Inferior parietal cortex (tissue), 1 donor: ENCODE data around the gene FKBP8.
"Not testable (repeated sequence)": the region's sequence is repeated elsewhere in the genome, so short reads cannot be mapped to it uniquely, and the experiment has no call there.

Experiments
- DNase-seq: peaks from one replicate; pipeline ENCODE4 v3.0.0-alpha.2; 2016; ENCODE audit errors: extremely low spot score

FKBP8 gene

DNA sequence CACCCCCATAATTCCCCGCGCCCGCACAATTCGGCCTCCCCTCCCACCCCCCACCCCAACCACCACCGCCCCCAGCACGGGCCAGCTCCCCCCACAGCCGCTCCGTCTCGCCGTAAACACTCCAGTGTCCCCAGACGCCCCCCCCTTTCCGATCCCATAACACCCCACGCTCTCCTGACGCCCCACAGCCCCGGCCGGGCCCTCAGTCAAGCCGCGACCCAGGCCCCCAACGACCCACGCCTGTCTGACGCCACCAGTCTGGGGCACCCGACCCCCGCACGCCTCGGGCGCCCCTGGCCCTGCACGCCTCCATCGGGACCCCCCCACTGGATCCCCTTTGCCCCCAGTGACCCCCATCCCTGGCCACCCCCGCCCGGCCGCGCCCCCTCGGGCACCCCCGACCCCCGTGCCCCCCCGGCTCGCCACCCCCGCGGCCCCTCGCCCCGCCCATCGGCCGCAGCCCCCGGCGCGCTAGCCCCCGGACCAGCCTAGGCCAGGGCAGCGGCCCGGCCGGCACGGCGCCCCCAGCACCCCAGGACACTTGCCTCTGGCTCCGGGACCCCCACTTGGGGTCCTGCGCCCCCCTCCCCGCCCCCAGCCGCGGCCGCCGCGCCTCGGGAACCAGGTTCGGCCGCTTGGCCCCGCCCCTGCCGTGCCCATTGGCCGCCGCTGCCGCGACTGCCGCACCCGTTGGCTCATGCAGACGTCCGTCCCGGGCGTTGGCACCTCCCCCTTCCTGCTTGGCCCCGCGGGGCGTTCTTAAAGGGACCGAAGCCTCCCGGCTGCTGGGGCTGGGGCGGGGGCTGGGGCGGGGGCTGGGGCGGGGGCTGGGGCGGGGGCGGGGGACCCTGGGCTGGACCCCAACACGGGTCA, at the start of gene FKBP8:
FKBP8 (minus strand) TSS at position 633 of the 873 bp plus-strand sequence. CDS start 1,603 bp downstream, outside the sequence.
- DNase-seq: peak; percentile 88

DNA sequence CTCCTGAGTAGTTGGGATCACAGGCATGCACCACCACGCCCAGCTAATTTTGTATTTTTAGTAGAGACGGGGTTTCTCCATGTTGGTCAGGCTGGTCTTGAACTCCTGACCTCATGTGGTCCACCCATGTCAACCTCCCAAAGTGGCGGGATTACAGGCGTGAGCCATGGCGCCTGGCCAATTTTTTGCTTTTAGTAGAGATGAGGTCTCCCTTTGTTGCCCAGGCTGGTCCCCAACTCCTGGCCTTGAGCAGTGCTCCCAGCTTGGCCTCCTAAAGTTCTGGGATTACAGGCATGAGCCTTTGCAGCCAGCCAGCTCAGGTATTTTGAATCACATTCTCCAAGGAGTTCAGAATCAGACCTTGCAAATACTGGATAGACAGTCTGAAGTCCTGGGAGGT, 49.4 kb upstream of the FKBP8 start:
- not testable (repeated sequence) for DNase-seq

DNA sequence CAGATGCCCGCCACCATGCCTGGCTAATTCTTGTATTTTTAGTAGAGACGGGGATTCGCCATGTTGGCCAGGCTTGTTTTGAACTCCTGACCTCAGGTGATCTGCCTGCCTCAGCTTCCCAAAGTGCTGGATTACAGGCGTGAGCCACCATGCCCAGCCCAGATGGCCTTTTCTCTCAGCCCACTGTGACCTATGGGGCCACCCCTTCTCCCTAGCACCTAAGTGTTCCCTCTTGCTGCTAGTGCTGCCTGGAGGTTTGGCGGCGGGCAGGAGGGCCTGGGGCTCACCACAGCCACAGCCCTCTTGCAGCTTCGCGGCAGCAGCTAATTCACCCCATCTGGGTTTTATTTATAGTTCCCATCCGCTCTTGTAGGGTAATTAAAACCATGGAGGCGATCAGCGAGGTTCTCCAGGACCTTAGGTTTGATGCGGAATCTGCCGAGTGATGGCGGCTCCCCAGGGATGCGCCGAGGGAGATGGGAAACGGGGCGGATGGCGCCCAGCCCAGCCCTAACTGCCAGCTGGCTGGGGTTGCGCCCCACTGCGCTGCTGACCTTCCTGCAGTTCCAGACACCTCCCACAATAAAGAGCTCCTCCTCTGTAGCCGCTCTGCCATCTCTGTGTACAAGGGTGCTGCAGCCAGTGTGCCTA, 48.5 kb upstream of the FKBP8 start:
- no peak for DNase-seq

DNA sequence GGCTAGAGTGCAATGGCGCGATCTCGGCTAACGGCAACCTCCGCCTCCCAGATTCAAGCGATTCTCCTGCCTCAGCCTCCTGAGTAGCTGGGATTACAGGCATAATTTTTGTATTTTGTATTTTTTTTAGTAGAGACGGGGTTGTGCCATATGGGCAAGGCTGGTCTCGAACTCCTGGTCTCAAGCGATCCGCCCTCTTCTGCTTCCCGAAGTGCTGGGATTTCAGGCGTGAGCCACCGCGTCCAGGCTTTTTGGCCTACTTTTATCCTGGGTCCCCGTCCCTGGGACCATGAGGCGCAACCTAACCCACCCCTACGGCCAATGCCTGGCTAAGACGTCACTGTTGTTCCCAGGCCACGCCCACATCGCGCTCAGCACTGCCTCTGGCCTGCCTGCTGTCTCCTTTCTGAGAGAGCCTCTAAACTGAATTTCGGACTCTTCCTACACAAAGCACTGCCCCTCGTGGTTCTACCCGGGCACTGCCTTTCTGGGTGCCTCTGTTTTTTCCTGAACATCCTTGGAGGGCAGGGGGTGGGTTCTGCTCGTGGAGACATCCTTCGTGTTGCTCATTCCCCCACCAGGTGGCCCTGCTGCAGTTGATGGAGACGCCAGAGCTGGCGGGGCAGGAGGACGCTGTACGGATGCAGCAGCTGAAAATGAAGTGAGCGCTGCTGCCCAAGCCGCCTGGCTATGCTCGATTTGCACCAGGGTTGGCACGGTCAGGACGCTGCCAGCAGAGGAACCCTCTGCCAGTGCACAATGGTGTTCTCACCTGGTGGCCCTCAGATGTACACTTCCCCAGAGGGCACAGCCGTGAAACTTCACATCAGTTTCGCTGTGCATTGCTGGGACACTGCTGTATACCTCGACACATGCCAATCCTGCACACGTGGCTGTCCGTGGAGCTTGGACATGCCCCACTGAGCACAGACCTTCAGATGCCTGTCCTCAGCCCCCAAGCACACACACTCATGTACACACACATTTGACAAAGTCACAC, 47.2 kb upstream of the FKBP8 start:
- DNase-seq: peak; percentile 87

DNA sequence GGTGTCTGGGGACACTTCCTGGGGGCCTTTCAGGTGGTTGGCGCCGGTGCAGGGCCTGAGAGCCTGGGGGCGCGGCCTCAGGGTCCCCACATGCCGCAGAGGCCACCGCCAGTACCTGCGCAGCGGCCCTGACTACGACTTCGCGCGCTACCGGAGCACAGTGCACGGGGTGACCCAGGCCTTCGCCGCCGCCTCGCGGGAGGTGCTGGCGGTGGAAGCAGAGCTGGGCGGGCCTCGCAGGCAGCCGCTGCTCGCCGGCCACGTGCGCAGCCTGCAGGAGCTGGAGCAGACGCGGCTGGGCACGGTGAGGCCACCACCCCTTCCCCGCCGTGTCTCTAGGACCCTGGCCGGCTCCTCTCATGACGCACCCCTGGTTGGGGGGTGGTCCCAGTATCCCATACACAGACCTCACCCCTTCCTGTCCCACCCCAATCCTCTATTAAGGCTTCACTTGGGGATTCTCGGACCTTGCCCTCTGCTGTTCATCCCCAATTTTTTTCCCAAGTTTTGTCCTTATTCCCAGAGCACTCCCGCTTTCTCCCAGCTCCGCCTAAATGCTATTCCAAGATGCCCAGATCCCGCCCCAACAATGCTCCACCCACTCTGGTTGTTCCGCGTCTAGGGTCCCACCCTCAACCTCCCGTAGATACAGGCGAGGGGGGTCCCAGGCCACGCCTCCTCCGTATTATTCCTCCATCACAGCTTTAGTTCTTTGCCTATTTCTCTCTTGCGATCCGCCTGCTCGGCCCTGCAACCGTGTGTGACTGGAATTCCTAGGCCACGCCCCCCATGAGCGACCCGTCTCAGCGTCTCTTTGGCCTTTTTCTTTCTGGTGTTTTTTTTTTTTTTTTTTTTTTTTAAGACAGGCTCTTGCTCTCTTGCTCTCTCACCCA, 46.3 kb upstream of the FKBP8 start:
- no peak for DNase-seq

DNA sequence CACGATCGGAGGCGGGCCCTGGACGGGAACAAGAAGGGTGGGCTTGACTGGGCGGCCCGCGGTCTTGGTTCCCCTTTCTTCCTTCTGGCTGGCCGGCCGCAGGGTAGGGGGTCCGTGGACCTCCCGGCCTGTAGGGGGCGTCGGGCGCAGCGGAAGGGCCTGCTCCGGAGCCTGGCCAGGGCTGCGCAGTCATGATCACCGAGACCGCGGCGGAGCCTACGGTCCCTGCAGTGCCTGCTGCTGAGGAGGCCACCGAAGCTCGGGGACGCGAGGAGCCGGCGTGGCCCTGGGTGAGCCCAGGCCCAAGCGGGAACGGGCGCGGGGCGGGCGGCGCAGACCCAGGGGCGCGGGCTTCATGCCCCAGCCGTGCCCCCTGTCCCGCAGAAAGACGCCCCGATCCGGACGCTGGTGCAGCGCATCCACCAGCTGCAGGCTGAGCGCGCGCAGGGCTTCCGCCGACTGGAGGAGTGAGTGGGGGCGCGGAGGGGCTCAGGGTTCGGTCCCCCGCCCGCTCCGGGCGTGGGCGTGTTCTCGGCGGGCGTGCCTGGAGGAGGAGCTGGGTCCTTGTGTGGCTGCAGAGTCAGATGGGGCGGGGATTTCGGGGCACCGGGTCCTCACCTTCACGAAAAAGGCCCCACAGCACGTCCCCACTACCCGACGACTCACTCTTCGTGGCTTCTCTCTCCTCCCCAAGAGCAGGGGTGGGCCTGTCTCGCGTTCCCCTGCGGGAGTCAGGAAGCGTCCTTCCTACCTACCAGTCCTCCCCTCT, 45.4 kb upstream of the FKBP8 start, which contains the start of gene REX1BD:
REX1BD (plus strand) TSS at position 188 of the 769 bp plus-strand sequence; CDS start at position 192, 4 bp downstream.
- DNase-seq: peak; percentile 80

DNA sequence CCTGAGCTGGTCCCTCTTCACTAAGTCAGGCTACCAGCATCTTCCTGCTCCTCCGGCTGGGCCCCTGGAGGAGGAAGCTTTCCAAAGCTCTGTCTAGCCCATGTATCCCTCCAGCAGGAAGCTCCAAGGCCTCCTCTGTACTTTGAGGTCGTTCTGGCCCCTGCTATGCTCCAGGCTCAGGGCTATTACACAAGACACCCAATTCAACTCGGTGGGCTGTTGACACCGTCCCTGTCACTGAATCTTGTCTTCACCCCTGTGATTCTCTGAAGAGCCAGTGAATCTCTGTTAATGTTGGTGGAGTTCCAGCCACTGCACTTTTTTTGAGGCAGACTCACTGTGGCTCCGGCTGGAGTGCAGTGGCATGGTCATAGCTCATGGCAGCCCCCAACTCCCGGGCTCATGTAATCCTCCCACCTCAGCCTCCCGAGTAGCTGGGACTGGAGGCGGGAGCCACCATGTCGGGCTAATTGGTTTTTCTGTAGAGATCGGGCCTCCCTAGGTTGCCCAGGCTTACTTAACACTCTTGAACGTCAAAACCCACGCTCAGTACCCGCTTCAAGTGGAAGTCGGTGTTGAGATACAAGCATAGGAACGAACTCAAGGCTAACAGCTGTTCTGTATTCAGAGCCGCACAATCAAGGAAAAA, 44.7 kb upstream of the FKBP8 start:
- DNase-seq: no peak

DNA sequence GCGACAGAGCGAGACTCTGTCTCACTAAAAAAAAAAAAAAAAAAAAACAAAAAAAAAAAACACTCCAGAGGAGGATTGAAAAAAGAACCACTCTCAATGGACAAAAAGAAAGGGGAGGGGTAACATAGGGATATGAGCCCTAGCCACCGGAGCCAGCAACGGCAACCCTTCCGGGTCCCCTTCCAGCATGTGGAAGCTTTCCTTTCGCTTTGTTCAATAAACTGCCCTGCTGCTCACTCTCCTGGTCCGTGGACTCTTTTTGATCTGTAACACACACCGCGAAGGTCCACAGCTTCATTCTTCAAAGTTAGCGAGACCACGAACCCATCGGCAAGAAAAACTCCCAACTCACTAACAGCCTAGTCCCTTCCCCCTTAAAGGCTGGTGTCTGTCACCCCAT, 44.2 kb upstream of the FKBP8 start:
- DNase-seq: no peak

DNA sequence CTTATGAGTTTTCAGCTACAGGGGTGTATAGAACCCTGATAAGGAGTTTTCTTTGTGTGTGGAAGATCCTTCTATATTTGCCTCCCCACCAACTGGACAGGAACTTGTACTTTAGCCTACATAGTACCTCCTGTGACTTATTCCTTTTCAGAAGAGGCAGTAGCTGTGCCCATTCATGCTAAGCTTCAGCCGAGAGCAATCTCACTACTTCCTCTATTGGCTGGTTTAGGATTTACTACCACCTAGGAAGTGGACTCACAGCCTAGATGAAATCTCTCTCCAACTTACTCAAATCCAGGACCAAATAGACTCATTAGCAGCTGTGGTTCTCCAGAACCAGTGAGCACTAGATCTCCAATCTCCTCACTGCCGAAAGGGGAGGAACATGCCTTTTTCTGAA, 42.9 kb upstream of the FKBP8 start:
- no peak for DNase-seq

DNA sequence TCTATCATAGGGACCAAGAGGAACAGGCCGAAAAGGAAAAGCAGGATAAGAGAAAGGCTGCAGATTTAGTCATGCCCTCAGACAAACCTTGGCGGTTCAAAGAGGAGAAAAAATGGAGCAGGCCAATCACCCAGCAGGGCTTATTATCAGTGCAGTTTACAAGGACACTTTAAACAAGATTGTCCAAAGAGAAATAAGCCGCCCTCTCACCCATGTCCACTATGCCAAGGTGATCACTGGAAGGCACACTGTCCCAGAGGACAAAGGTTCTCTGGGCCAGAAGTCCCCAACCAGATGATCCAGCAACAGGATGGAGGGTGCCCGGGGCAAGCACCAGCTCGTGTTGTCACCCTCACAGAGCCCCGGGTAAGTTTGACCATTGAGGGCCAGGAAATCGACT, 36.9 kb upstream of the FKBP8 start:
- no peak for DNase-seq

DNA sequence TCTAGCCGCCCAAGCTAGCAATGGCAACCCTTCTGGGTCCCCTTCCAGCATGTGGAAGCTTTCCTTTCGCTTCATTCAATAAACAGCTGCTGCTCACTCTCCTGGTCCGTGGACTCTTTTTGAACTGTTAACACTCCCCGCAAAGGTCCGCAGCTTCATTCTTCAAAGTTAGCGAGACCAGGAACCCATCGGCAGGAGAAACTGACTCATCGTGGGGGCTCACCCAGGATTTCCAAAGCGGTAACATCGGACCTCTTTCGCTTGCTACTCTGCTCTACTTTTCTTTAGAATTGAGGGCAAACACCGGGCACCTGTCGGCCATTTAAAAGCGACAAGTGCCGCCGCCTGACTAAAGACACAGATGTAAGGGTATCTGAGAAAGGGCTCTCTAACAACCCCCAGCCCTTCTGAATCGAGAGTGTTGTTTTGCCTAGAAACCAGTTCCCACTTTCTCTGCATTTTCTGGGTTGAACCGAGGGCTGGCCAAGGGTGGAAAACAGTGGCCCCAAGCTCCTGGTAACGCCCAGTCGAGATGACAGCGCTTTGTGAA, 34.1 kb upstream of the FKBP8 start:
- no peak for DNase-seq

DNA sequence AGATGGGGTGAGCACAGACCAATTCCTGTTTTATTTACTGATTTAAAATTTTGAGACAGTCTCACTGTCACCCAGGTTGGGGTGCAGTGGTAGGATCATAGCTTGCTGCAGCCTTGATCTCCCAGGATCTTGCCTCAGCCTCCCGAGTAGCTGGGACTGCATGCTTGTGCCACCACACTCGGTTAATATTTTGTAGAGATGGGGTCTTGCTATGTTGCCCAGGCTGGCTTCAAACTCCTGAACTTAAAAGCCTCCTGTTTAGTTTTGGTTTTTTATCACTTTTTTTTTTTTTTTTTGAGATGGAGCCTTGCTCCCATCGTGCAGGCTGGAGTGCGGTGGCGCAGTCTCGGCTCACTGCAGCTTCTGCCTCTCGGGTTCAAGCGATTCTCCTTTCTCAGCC, 33.0 kb upstream of the FKBP8 start:
- no peak for DNase-seq

DNA sequence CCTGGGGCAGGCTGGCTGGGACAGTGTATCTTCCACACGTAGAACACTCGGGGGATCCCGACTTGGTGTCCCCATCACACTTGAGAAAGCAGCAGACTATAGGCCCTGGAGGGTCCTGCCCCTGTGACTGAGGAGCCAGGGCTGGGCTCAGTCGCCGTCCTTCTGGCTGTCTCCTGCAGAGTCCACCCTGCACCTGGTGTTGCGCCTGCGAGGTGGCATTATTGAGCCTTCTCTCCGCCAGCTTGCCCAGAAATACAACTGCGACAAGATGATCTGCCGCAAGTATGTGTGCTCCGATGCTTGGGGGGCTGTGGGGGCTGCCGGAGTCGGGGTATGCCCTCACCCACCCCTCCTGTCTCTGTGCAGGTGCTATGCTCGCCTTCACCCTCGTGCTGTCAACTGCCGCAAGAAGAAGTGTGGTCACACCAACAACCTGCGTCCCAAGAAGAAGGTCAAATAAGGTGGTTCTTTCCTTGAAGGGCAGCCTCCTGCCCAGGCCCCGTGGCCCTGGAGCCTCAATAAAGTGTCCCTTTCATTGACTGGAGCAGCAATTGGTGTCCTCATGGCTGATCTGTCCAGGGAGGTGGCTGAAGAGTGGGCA, 31.4 kb upstream of the FKBP8 start:
- DNase-seq: no peak

DNA sequence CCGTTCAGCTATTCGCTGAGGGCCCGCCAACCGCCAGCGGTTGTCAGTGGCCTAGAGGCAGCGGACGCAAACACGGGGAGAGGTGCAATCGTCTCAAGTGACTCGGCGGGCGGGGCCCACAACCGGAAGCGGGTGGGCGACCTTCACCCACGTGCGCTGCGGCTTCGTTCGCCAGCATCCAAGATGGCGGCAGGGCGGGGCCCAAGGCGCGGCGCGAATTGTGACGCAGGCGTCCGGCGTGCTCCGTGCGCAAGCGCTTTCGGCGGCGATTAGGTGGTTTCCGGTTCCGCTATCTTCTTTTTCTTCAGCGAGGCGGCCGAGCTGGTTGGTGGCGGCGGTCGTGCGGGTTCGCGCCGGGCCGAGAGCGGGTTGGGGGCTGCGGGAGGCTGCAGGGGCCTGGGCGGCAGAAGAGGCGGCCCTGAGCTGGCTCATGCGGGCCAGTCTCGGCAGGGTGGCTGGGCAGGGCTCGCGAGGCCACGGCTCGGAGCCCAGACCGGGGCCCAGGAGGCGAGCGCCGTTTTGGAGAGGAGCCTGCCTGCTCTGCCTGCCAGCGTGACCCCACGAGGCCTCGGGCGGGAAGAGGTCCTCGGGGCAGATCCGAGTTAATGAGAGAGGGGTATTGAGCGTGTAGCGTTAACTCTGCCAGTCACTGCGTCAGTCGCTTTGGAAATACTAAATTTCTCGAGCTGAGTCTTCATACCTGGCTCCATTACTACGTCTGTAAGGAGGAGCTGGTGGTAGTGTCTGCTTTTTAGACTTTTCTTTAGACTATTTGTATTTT, 28.4 kb upstream of the FKBP8 start, which contains the start of gene UBA52:
UBA52 (plus strand) TSS at position 294 of the 781 bp plus-strand sequence. CDS start 1,444 bp downstream, outside the sequence.
- peak; percentile 98 for DNase-seq

DNA sequence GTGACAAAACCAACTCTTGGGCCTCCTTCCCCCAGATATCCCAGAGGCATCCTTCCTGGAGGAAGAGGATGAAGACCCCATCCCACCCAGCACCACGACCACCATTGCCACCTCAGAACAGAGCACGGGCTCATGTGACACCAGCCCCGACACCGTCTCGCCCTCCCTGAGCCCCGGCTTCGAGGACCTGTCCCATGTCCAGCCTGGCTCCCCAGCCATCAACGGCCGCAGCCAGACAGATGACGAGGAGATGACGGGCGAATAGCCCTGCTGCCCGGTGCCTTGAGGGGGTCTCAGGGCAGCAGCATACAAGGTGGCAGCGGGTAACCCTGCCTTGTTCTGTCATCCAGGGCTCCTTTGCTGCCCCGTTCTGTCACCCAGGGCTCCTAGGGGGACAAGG, 25.0 kb upstream of the FKBP8 start:
- DNase-seq: no peak

DNA sequence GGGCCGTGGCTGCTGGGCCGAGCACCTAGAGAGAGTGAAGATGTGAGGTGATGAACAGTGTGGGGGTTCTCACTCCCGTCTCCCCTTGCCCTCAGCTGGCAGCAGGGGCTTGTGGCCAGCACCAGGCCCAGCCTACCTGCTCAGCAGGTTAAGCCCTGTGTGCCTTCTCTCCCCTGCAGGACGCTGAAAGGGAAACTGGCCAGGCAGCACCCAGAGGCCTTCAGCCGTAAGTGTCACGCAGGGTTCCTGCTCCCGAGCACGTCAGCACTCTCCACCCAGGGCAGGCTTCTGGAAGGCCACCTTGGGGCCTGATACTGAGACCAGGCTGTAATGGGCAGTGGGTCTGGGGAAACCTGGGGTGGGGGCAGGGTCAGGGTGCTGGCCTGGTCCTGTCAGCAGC, 23.6 kb upstream of the FKBP8 start:
- no peak for DNase-seq

DNA sequence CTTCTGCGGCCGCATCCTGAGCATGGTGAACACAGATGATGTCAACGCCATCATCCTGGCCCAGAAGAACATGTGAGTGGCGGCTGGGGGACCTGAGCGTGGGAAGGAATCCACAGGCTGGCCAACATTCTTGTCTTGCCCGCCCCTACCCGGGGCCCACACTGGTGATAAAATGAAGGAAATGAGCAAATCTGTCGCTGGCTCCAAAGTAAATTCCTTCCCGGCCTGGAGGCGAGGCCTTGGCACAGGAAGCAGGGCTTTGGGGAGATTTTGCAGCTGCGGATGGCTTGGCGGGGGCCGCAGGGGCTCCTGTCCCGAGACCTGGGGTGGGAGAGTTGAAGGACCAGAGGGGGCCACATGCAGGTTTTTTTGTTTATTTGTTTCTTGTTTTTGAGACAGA, 18.7 kb upstream of the FKBP8 start:
- DNase-seq: no peak

DNA sequence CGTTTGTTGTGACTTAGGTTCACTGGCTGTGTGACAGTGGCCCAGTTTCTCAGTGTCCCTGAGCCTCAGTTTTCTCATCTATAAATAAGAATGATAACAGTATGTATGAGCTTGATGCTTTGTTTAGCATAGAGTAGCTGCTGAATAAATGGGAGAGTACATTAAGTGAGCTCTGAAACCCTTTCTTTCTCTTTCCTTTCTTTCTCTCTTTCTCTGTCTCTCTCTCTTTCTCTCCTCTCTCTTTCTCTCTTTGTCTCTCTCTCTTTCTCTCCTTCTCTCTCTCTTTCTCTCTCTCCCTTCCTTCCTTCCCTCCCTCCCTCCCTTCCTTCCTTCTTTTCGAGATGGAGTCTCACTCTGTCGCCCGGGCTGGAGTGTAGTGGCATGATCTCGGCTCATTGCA, 16.3 kb upstream of the FKBP8 start:
- DNase-seq: no peak
